Hepatocyte (in vitro differentiated cells): ENCODE measurements around the gene GOLGA8J.
"Not testable (repeated sequence)": the region's sequence is repeated elsewhere in the genome, so short reads cannot be mapped to it uniquely, and the experiment has no call there.

Experiments used
- CTCF ChIP-seq: fragments of 200-600 bp; sonication (generic); IDR thresholded peaks from 2 replicates; pipeline ENCODE4 v1.5.1; 2016; ENCODE audit warnings: antibody characterized with exemption, mild to moderate bottlenecking; ENCODE audit not compliant: poor library complexity
- EZH2 ChIP-seq: fragments of 200-600 bp; sonication (generic); IDR thresholded peaks from 2 replicates; pipeline ENCODE4 v1.6.1; 2016; ENCODE audit warnings: antibody characterized with exemption, mild to moderate bottlenecking, borderline replicate concordance
- EZH2phosphoT487 ChIP-seq: fragments of 200-600 bp; sonication (generic); IDR thresholded peaks from one replicate; pipeline ENCODE4 v1.6.1; 2018; ENCODE audit warnings: antibody characterized with exemption, mild to moderate bottlenecking, low read depth, moderate library complexity; ENCODE audit not compliant: unreplicated experiment, severe bottlenecking

GRCh38 chr15:30082655-30083054 lies at the start of gene GOLGA8J:
- not testable (repeated sequence) for TF ChIP-seq CTCF, EZH2, EZH2phosphoT487
